ENCODE data around the gene KCNIP2.

KCNIP2 gene

GRCh38 chr10:101780818-101781654, 62.6 kb downstream of the KCNIP2 start:
- peak in 1 of 2 donors; percentile 69 for DNase-seq
- H3K9me3 ChIP-seq, result no peaks in the 10 kb centered on the region
- no peak overlapping the region for H3K4me3 ChIP-seq
- peak; percentile 63 to 85 for TF ChIP-seq CTCF (IDR thresholded peaks at IDR 0.05)
- H3K4me1 ChIP-seq, result peaks cover 4 to 58% (median 39%) of the 10 kb centered on the region in 4 donors
- no peak overlapping the region for H3K27ac ChIP-seq
- intact Hi-C loops (cut with DNase I; ENCODE audit: low total_unique reads), result no loop called here
- H3K36me3 ChIP-seq, result peaks cover 14 to 21% (median 20%) of the 10 kb centered on the region in 3 donors
- peaks cover 0 to 47% of the 10 kb centered on the region in 2 donors for H3K27me3 ChIP-seq

DNA sequence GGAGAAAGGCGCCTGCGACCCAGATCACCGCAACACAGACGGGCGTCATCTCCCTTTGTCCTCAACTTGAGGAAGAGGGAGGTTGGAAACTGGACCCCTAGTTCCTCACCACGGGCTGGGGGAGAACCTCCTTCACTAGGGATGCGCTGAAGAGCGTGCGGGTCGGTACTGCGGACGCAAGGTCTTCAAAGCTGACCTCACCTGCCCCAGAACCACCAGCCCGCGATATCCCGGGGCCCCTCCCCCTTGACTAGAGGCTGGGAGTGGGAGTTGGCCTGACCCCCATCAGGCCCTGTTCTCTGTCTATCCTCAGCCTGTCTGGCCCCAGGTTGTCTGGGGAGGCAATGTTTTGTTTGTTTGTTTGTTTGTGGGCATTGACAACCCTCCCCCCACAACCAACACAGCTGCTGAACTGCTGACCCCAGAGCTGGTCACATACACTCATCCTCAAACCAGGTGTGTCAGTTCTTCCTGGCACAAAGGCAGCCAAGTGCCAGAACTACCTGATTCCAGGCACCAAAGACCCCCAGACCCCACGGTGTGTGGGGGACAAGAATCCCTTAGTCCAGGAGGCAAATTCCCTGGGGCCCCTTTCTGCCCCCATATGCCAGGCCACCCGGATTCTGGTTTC, 63.3 kb downstream of the KCNIP2 start:
- H3K4me3 ChIP-seq, result peak overlapping the region; percentile 20 to 40
- DNase-seq, result no peak
- TF ChIP-seq CTCF (IDR thresholded peaks at IDR 0.05), result no peak
- H3K4me1 ChIP-seq, result peaks cover 4 to 65% (median 45%) of the 10 kb centered on the region in 4 donors
- no peak overlapping the region for H3K27ac ChIP-seq
- H3K36me3 ChIP-seq, result peaks cover 7 to 14% (median 14%) of the 10 kb centered on the region in 3 donors
- H3K27me3 ChIP-seq, result peaks cover 0 to 54% of the 10 kb centered on the region in 2 donors
- intact Hi-C loops (cut with DNase I; ENCODE audit: low total_unique reads), result no loop called here
- no peaks in the 10 kb centered on the region for H3K9me3 ChIP-seq

GRCh38 chr10:101779544-101780186, 63.9 kb downstream of the KCNIP2 start:
- intact Hi-C loops (cut with DNase I; ENCODE audit: low total_unique reads), result loop anchor here (10.0 kb wide), 1 partner anchor 195 kb away; the partner anchor contains the start of genes DPCD and POLL
- peaks cover under 1 to 7% (median 7%) of the 10 kb centered on the region in 3 donors for H3K36me3 ChIP-seq
- peak; percentile 71 to 89 for TF ChIP-seq CTCF (IDR thresholded peaks at IDR 0.05)
- peaks cover 4 to 68% (median 51%) of the 10 kb centered on the region in 4 donors for H3K4me1 ChIP-seq
- H3K9me3 ChIP-seq, result no peaks in the 10 kb centered on the region
- H3K4me3 ChIP-seq, result peak overlapping the region; percentile 20 to 40
- no peak overlapping the region for H3K27ac ChIP-seq
- peaks cover 0 to 61% of the 10 kb centered on the region in 2 donors for H3K27me3 ChIP-seq
- peak; percentile 65 to 82 for DNase-seq

DNA sequence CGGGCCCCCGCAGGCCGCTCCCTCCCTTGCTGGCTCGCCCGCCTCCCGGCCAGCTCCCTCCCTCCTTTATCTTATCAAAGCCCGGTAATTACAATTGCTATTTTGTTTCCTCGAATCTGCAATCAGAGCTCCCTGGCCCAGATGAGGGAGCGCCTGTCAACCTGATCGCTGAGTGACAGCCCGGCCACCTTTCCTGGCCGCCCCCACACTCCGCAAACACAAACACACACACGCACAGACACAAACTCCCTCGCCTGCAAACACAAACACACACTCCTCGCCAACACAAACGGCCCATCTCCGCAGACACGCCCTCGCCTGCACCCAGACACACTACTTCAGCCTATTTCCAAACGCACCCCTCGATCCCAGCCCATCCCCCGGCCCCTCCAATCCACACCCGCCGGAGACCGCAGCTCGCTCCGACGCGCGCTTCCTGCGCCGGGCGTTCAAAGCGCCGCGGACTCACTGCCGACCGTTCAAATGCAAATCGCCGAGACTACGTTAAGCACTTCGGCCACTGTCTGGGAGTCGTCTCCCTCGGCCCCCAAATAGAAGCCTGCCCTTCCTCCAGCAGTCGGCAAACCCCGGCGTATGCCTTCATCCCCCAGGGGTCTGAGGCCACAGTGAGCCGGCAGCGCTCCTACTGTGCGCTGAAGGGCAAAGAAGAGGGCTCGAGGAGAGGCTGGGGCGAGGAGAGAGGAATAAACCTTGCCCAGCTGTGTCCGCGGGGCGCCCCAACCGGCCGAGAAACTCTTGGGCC, 64.6 kb downstream of the KCNIP2 start:
- intact Hi-C loops (cut with DNase I; ENCODE audit: low total_unique reads), result loop anchor here (10.0 kb wide), 1 partner anchor 194 kb away; the partner anchor contains the start of genes DPCD and POLL
- peak in 1 of 2 donors; percentile 64 for DNase-seq
- Histone ChIP-seq H3K27ac (no peak overlapping the region), H3K27me3 (peaks cover 0 to 68% of the 10 kb centered on the region in 2 donors), H3K9me3 (no peaks in the 10 kb centered on the region), H3K36me3 (peaks cover 0 to under 1% (median under 1%) of the 10 kb centered on the region in 3 donors), H3K4me3 (peak overlapping the region; percentile 20 to 40), H3K4me1 (peaks cover 4 to 66% (median 53%) of the 10 kb centered on the region in 4 donors)
- no peak for TF ChIP-seq CTCF (IDR thresholded peaks at IDR 0.05)

Data from tibial artery (tissue), 4 donors.